Liver (tissue), 9 donors: ENCODE results near the gene CHRDL2. TPM values are rescaled to one million over a fixed set of nuclear protein-coding genes. Genes with fewer than 3 reads are reported as not detected.

Experiments
- DNase-seq: peaks from one replicate; pipeline ENCODE4 v3.0.0-alpha.2; 2017; ENCODE audit warnings: low spot score
- H3K27ac ChIP-seq, 2 donors: one replicate each; pipeline ENCODE4 v1.7.0; 2013; ENCODE audit warnings: inconsistent platforms in 2 of 2, low read length in 2 of 2, control low read depth in 1 of 2, low read depth in 1 of 2, mild to moderate bottlenecking in 1 of 2
- H3K27me3 ChIP-seq, 4 donors: one replicate each; pipeline versions ENCODE4 v1.6.1 to v1.7.0; 2013; ENCODE audit warnings: low read length in 3 of 4, inconsistent platforms in 1 of 4, mild to moderate bottlenecking in 1 of 4, moderate library complexity in 1 of 4; ENCODE audit not compliant: control insufficient read depth in 4 of 4, insufficient read depth in 4 of 4
- H3K36me3 ChIP-seq, 4 donors: one replicate each; pipeline versions ENCODE4 v1.6.1 to v1.7.0; 2013; ENCODE audit warnings: low read length in 3 of 4, mild to moderate bottlenecking in 3 of 4, low read depth in 1 of 4, moderate library complexity in 1 of 4; ENCODE audit not compliant: control insufficient read depth in 4 of 4, insufficient read depth in 3 of 4
- H3K4me1 ChIP-seq, 4 donors: one replicate each; pipeline versions ENCODE4 v1.6.1 to v1.7.0; 2013; ENCODE audit warnings: low read length in 3 of 4, mild to moderate bottlenecking in 3 of 4, moderate library complexity in 1 of 4; ENCODE audit not compliant: control insufficient read depth in 4 of 4, insufficient read depth in 4 of 4
- H3K4me3 ChIP-seq, 3 donors: one replicate each; pipeline versions ENCODE4 v1.6.1 to v1.7.0; 2013; ENCODE audit warnings: low read length in 3 of 3, control low read depth in 1 of 3, low read depth in 1 of 3, mild to moderate bottlenecking in 1 of 3
- H3K9ac ChIP-seq, 2 donors: one replicate each; pipeline ENCODE4 v1.7.0; 2013; ENCODE audit warnings: low read length in 2 of 2, mild to moderate bottlenecking in 2 of 2, moderate library complexity in 2 of 2, control low read depth in 1 of 2, low read depth in 1 of 2
- H3K9me3 ChIP-seq, 4 donors: one replicate each; pipeline versions ENCODE4 v1.6.1 to v1.7.0; 2013; ENCODE audit warnings: low read length in 3 of 4; ENCODE audit not compliant: control insufficient read depth in 4 of 4
- ATF3 ChIP-seq: IDR thresholded peaks from 2 replicates; pipeline ENCODE4 v1.6.1; 2016; ENCODE audit warnings: antibody characterized with exemption
- FOXA1 ChIP-seq: IDR thresholded peaks from 2 replicates; pipeline ENCODE4 v1.6.1; 2016; ENCODE audit warnings: antibody characterized with exemption
- FOXA2 ChIP-seq: IDR thresholded peaks from 2 replicates; pipeline ENCODE4 v1.6.1; 2016; ENCODE audit warnings: antibody characterized with exemption
- HNF4G ChIP-seq: IDR thresholded peaks from 2 replicates; pipeline ENCODE4 v1.6.1; 2016; ENCODE audit warnings: antibody characterized with exemption
- RAD21 ChIP-seq, 2 donors: IDR thresholded peaks; 2 replicates each; pipeline ENCODE4 v1.6.1; 2016; ENCODE audit warnings: antibody characterized with exemption in 2 of 2, mild to moderate bottlenecking in 2 of 2
- RXRA ChIP-seq, 2 donors: IDR thresholded peaks; 2 replicates each; pipeline ENCODE4 v1.6.1; 2017 to 2018; ENCODE audit warnings: antibody characterized with exemption in 2 of 2, mild to moderate bottlenecking in 1 of 2
- YY1 ChIP-seq: IDR thresholded peaks from 2 replicates; pipeline ENCODE4 v1.6.1; 2016; ENCODE audit warnings: antibody characterized with exemption, mild to moderate bottlenecking
- ZBTB33 ChIP-seq: IDR thresholded peaks from 2 replicates; pipeline ENCODE4 v1.6.1; 2016; ENCODE audit warnings: antibody characterized with exemption
- WGBS: extraction: QIAGEN DNeasy Blood & Tissue Kit; methylation state at CpG from one replicate; pipeline ENCODE4 v1.1.7; 2013; 5-methylcytosine and 5-hydroxymethylcytosine counted together
- polyA plus RNA-seq, 2 donors: library from polyadenylated mRNA; stranded (reverse) in 1 of 2; unstranded in 1 of 2; fragments of 200-250 nt in 1 of 2; fragments of >200 nt in 1 of 2; fragmentation: Nextera tagmentation in 1 of 2; extraction: Ambion mirVana in 1 of 2; gene quantifications; one replicate each; pipeline versions ENCODE4 v1.2.1 to v1.2.3, GENCODE V29; 2013 to 2015
- total RNA-seq, 2 donors: library from RNA; depleted of rRNA; stranded (reverse); fragments of >200 nt; gene quantifications; one replicate each; pipeline ENCODE4 v1.2.3, GENCODE V29; 2014
- TF ChIP-seq, protein P1 (sequence below): IDR thresholded peaks from 2 replicates; pipeline ENCODE4 v1.6.1; 2016; ENCODE audit warnings: antibody characterized with exemption, mild to moderate bottlenecking
- TF ChIP-seq, protein P2 (sequence below): fragments of 150-350 bp; IDR thresholded peaks from 2 replicates; pipeline ENCODE4 v1.5.1; 2017; ENCODE audit warnings: improper control_type of control experiment, low read depth, low read length; ENCODE audit not compliant: missing input control
- donor health status: healthy.
- donor health status: healthy.
- donor health status: healthy.
- donor health status: healthy.
- donor health status: healthy.

The CHRDL2 gene
- total and polyA plus RNA-seq, 4 donors = 1.8 to 19.0 (median 15.8) TPM; not detected in 1

DNA sequence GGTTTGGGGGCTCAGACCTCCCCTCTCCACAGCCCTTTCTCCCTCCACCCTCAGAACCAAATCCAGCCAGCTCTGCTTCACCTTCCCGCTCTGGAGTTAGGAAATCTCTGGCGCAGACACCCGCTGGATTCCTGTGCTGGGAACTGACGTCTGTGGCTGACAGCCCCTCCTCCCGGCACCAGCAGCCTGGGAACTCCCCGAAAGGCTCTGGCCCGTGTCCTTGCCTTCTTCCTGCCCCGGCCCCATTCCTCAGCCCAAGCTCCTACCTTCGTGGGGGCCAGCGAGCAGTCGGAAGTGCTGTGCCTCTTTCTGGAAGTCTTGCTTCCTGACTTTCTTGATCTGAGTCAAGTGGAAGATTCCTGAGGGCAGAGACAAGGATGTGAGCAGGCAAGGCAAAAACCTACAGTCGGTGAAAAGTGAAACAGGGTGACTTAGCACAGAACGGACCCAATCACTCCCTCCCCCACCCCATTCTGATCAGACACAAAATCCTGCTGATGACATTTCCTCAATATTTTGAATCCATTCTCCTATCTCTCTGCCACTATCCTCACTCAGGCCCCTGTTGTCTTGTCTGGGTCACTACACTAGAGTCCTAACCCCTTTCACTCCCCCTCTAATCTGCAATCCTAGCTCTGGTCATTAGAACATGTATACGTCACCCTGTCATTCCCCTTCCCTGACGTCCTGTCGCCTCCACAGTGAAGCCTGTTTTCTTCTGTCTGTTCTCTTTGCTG is 34.1 kb downstream of the CHRDL2 start (continued):
- TF ChIP-seq ZBTB33 = no peak
- peak; percentile 60 to 66 for TF ChIP-seq RXRA (IDR thresholded peaks at IDR 0.05)

DNA sequence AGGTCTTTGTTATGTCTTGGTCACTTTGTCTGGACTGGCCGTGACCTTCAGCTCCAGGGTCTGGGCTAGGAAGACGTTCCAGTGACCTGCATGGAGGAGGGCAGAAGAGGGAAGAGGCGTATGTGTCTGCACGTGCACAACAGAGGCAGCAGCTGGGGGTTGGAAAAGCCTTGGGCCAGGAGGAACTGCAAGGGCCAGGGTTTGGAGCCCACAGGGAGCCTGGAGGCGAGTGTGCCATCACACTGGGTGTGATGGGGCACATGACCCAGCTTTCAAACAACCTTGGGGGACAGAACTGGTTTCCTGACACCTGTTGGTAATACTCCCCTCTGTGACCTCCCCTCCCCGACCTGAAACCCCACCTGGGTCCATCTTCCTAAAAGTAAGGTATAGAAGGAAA is 34.7 kb downstream of the CHRDL2 start:
- DNase-seq = no peak
- no peaks in the 10 kb centered on the region for H3K9me3 ChIP-seq
- no peaks in the 10 kb centered on the region for H3K36me3 ChIP-seq
- no peaks in the 10 kb centered on the region for H3K27me3 ChIP-seq
- H3K4me3 ChIP-seq = peak overlapping the region in 1 of 3 donors; percentile 48
- peaks cover 3 to 21% (median 17%) of the 10 kb centered on the region in 4 donors for H3K4me1 ChIP-seq
- TF ChIP-seq RXRA (IDR thresholded peaks at IDR 0.05) = no peak
- no peak for TF ChIP-seq ATF3
- WGBS = 55% methylated on average over 6 of the region's 6 CpGs
- peak overlapping the region; percentile 47 to 92 for H3K9ac ChIP-seq
- H3K27ac ChIP-seq = peak overlapping the region; percentile 85 to 94

DNA sequence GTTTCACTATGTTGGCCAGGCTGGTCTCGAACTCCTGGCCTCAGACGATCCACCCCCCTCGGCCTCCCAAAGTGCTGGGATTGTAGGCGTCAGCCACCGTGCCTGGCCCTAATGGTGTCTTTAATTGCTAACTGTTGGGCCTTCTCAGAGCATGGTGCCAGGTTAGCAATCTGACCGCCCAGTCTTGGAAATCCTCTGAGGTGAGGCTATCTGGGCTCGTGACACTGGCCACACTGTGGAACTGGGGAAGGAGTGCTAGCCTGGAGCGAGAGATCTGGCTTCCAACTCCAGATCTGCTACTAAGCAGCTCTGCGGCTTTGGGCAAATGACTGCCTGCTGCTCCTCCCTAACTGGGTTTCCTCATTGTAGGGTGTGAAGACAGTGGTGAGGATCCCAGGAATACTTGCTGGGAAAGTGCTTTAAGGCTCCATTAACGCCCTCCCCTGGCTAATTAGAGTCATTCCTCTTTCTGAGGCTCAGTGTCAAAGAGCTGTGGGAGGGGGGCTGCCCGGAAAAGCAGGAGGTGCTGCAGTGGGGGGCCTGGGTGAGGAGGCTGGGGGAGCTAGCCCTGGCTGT is 35.4 kb downstream of the CHRDL2 start:
- Histone ChIP-seq H3K36me3 (no peaks in the 10 kb centered on the region), H3K4me3 (no peak overlapping the region), H3K9me3 (no peaks in the 10 kb centered on the region), H3K9ac (no peak overlapping the region), H3K27me3 (no peaks in the 10 kb centered on the region), H3K4me1 (peaks cover 3 to 21% (median 17%) of the 10 kb centered on the region in 4 donors), H3K27ac (peak overlapping the region in 1 of 2 donors; percentile 26)
- TF ChIP-seq RAD21 (IDR thresholded peaks at IDR 0.05) (no peak), FOXA2 (no peak), HNF4G (no peak), FOXA1 (no peak), ATF3 (no peak), RXRA (IDR thresholded peaks at IDR 0.05) (no peak), YY1 (no peak)
- TF ChIP-seq, protein P1, sequence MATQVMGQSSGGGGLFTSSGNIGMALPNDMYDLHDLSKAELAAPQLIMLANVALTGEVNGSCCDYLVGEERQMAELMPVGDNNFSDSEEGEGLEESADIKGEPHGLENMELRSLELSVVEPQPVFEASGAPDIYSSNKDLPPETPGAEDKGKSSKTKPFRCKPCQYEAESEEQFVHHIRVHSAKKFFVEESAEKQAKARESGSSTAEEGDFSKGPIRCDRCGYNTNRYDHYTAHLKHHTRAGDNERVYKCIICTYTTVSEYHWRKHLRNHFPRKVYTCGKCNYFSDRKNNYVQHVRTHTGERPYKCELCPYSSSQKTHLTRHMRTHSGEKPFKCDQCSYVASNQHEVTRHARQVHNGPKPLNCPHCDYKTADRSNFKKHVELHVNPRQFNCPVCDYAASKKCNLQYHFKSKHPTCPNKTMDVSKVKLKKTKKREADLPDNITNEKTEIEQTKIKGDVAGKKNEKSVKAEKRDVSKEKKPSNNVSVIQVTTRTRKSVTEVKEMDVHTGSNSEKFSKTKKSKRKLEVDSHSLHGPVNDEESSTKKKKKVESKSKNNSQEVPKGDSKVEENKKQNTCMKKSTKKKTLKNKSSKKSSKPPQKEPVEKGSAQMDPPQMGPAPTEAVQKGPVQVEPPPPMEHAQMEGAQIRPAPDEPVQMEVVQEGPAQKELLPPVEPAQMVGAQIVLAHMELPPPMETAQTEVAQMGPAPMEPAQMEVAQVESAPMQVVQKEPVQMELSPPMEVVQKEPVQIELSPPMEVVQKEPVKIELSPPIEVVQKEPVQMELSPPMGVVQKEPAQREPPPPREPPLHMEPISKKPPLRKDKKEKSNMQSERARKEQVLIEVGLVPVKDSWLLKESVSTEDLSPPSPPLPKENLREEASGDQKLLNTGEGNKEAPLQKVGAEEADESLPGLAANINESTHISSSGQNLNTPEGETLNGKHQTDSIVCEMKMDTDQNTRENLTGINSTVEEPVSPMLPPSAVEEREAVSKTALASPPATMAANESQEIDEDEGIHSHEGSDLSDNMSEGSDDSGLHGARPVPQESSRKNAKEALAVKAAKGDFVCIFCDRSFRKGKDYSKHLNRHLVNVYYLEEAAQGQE = no peak
- TF ChIP-seq, protein P2, sequence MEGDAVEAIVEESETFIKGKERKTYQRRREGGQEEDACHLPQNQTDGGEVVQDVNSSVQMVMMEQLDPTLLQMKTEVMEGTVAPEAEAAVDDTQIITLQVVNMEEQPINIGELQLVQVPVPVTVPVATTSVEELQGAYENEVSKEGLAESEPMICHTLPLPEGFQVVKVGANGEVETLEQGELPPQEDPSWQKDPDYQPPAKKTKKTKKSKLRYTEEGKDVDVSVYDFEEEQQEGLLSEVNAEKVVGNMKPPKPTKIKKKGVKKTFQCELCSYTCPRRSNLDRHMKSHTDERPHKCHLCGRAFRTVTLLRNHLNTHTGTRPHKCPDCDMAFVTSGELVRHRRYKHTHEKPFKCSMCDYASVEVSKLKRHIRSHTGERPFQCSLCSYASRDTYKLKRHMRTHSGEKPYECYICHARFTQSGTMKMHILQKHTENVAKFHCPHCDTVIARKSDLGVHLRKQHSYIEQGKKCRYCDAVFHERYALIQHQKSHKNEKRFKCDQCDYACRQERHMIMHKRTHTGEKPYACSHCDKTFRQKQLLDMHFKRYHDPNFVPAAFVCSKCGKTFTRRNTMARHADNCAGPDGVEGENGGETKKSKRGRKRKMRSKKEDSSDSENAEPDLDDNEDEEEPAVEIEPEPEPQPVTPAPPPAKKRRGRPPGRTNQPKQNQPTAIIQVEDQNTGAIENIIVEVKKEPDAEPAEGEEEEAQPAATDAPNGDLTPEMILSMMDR = no peak
- no peak for DNase-seq
- WGBS = 96% methylated on average over 11 of the region's 11 CpGs
